NCI-H146 (cell line): Measurements from ENCODE around the gene GNPTG.

Source experiments
- DNase-seq: peaks from one replicate; lab custom pipeline; 2025; lab: John Stamatoyannopoulos, UW

Gene GNPTG

DNA sequence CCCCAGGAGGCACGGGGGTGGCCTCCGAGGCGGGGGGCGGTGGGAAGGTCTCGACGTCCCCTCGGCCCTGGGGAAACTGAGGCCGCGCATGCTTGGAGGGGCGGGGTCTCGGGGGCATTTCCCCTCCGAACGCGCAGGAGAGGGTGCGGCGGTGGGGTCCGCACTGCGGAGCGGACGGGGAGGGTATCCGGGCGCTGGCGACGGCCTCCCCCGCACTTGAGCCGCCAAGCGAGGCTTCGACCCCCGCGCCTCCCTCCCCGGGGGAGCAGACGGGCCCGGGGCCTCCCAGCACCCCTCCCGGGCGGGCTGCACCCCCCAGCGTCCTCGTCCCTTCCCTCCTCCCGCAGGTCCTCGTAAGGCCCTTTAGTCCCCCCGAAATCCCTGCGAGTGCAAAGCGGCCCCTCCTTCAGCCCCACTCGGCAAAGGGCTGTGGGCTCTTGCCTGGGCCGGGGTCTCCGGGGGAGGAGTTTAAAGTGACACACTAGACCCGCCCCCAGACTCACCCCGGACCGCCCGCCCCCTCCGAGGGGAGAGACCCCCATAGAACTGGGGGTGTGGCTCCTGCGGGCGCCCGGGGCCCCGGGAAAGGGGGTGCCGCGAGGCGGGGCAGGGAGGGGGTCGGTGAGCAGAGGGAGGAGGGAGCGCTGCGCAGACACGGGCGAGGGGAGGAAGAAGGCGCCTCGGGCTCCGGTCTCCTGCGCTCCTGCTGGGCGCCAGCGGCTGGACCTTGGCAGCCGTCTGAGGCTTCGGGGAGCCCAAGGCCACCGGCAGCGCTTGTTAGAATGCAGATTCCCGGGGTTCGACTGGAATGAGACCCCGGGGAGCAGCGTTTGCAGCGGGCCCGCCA, 17.7 kb upstream of the GNPTG start:
- DNase-seq: peak; percentile 27

DNA sequence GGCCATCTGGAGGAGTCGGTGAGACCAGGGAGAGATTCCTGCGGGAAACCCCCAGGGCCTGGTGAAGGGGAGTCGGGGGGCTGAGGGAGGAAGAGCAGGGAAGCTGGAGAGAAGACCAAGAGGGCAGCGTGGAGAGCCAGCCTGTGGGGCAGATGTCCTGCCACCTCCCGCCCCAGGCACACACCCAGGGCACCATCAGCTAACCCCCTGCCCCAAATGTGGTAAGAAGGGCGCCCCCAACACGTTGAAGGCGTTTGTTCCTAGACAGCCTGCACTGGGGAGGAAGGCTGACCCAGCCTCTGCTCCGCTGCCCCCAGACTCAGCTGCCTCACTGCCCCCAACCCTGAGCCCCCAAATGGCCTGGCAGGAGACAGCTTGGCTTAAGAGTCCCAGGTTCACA, 17.0 kb upstream of the GNPTG start:
- no peak for DNase-seq

DNA sequence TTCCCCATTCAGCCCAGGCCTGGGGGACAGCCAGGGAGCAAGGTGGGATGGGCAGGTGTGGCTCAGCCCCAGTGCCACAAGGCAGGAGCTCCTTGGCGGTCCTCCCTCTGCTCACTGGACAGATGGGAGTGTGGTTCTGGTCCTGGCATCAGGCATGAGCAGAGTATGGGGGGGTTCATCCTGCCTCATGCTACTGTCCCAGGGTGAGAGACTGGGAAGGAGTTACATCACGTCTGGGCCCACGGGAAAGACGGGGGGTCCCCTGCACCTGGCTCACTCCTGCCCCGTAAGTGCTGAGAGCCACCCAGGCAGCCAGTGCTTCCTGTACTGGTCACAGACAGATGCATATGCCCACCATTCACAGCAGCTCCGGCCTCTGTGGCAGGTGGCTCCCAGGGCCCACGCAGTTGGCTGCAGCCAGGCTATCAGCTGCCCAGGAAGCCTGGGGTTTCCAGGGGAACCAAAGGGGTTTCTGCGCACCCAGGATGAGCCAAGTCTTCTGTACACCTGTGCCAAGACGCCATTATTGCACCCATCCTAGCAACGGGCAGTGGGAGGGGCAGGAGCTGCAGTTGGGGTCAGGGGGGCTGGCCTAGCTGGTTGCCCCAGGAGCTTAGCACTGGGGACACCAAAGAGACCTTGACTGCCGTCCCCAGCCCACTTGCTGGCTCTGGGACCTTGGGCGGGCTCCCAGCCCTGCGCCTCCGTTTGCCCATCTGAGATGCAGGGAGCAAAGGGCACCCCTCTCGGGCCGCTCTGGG, 16.3 kb upstream of the GNPTG start:
- DNase-seq: peak; percentile 72

DNA sequence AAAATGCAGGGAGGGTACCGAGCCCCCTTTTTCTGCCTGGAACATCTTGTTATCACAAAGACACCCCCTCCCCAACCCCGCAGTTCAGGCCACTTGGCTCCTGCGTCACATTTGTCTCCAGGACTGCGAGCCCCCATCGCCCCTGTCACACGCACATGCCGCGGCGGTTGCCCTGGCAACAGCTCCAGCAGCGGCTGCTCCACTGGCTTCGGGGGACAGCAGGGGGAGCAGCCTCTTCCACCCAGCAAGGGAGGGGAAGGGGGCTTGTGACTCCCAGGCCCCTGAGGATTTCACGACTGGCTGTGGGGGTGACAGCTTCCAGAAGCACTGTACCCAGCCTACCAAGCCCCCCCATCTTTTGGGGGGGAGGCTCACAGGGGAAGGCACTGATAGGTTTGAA, 15.7 kb upstream of the GNPTG start:
- DNase-seq: peak; percentile 50

DNA sequence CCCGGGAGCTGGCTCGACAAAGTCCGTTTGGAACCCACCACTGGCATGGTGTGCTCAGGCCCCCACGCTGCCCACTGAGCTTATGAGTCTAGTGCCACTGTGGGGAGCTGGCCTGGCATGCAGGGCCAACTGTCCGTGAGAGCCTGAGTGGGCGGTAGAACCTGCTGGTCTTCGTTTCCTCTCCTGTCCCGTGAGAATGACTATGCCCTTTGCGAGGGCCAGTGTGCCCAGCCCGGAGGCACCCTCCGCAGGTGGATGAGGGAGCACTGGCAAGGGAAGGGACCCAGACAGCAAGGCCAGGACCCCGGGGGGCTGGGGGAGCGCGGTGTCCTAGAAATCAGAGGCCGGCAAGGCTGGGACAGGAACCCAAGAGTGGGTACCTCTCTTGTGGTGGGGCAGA, 15.1 kb upstream of the GNPTG start:
- no peak for DNase-seq

DNA sequence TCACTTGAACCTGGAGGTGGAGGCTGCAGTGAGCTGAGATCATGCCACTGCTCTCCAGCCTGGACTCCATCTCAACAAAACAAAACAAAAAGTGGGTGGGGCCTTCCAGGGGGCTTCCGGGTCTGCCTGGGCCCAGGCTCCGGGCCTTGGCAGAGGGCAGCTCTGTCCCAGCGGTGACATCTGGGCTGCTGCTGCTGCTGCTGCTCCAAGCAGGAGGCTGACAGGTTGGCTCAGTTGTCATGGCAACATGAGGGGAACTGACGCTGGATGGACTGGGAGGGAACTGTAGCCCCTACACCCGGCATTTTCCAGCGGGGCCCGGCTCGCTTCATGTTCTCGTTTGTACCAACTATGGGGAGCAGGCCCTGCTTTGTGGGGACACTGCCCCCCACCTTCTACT, 14.2 kb upstream of the GNPTG start:
- peak; percentile 24 for DNase-seq

DNA sequence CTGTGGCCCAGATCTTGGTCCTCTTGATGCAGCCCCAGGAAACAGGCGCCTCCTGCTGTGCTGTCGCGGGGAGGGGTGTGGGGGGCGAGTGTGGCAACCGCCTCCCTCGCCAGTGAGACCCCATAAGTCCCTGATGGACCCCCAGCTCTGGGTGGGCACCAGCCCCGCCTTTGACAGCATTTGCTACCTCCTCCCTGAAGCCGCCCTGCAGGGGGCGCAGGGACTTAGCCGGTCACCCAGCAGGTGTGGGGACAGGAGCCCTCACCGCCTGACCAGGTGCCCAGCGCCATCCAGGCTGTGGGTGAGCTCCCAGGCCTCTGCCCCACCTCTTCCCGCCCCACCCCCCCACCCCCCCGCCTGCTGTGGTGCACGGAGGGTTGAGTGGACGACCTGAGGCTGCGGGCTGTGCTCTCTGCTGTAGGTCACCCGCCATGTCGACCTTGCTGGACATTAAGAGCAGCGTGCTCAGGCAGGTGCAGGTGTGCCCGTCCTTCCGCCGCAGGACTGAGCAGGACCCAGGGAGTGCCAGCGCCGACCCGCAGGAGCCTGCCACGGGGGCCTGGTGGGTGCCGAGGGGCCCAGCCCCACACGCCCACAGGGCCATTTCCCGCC, 13.5 kb upstream of the GNPTG start:
- peak; percentile 81 for DNase-seq

DNA sequence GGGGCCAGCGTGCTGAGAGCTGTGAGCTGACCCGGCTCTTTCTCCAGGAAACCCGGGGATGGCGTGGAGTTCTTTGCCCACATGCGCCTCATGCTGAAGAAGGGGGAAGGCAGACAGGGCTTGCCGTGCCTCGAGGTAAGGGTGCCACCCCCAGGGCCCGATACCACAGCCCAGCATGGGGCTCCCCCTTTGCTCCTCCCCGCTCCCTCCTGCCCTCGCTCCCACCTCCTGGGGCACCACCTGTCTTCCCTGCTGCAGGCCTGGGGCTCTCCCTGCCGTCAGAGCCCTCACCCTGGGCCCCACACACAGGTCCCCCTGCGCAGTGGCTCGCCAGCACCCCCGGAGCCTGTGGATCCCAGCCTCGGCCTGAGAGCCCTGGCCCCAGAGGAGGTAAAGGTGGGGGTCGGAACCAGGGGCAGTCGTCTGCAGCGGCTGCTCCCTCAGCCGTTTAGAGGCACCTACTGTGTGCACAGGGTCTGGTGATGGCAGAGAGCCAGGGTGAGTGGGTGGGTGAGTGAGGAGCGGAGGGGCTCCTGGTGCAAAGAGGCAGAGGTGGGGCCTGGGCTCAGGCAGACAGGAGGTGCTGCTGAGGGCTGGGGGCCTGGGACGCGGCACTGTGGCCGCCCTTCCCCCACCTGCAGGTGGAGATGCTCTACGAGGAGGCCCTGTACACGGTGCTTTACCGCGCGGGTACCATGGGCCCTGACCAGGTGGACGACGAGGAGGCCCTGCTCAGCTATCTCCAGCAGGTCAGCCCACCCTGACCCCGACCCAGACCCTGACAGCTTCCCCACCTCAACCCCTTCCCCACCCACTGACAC, 12.7 kb upstream of the GNPTG start:
- DNase-seq: no peak

DNA sequence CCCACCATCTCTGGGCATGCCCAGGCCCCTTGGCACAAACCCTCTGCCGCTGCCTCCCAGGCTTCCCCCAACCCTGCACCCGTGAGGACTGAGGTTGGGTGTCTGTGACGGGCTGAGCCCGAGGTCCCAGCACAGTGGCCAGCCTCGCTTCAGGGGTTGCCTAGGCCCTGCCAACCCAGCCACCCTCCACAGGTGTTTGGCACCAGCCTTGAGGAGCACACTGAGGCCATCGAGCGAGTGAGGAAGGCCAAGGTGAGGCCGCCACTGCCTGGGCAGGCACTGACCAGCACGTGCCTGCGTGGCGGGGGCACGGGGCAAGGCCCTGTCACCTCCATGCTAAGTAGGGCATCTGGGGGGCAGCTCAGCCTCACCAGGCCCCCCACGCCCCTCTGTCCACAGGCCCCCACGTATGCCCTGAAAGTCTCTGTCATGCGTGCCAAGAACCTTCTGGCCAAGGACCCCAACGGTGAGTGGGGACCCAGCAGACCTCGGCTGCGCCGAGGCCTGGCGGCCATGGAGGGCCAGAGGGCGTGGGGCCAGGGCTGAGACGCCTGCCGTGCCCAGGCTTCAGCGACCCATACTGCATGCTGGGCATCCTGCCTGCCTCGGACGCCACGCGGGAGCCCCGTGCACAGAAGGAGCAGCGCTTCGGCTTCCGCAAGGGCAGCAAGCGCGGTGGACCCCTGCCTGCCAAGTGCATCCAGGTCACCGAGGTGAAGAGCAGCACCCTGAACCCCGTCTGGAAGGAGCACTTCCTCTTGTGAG, 10.8 kb upstream of the GNPTG start:
- no peak for DNase-seq

DNA sequence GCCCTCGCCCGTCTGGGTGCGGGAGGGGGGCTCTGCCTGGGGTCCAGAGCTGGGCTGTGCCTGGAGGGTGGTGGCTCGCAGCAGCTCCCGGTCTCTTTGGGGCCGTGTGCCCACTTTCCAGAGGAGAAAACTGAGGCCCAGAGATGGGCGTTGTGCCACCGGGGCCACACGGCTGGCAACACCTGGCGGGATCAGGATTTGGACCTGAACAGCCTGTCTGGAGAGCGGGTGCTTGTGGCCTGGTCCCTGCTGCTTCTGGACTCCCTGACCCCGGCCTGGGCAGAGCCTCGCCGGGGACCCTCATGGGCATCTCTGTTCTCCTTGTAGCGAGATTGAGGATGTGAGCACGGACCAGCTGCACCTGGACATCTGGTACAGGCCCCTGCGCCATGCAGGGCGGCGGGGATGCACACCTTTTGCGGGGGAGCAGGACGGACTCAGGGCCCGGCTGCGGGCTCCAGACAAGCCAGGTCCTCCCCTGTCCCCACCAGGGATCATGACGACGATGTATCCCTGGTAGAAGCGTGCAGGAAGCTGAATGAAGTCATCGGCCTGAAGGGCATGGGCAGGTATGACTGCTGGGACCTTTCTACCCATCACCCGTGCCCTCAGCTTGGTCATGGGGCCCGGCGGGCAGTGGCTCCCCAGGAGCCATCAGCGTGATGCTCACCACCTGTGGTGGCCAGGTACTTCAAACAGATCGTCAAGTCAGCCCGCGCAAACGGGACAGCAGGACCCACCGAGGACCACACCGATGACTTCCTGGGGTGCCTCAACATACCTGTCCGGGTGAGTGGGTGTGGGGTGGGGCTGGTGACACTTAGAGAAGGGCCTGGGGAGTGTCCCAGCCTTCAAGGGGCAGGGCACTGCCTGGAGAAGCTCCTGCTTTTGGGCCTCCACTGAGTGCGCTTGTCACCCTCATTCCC, 10.0 kb upstream of the GNPTG start:
- peak; percentile 28 for DNase-seq

DNA sequence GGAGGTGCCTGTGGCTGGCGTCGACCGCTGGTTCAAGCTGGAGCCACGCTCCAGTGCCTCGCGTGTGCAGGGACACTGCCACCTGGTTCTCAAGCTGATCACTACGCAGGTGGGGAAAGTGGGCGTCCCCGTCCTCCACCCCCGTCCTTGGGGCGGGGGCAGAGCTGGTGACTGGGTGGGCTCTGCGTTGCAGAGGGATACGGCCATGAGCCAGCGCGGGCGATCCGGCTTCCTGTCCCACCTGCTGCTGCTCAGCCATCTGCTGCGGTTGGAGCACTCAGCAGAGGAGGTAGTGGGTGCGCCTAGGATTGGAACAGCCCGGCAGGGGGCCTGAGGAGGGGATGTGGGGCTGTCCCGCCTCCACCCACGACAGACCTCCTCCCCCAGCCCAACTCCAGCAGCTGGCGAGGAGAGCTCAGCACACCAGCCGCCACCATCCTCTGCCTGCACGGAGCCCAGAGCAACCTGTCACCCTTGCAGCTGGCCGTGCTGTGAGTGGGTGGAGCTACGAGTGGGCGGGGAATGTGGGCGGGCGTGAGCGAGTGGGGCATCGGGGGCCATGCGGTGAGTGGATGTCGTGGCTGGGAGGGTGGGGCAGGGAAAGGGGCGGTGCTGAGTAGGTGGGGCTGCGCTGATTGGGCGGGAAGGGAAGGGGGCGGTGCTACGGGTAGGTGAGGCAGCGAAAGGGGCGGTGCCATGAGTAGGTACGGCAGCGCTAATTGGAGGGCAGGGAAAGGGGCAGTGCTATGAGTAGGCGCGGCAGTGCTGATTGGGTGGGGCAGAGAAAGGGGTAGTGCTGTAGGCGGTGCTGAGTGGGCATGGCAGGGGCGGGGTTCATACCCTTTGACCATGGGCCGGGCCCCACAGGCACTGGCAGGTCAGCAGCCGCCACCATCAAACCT, 9.0 kb upstream of the GNPTG start:
- DNase-seq: peak; percentile 100

DNA sequence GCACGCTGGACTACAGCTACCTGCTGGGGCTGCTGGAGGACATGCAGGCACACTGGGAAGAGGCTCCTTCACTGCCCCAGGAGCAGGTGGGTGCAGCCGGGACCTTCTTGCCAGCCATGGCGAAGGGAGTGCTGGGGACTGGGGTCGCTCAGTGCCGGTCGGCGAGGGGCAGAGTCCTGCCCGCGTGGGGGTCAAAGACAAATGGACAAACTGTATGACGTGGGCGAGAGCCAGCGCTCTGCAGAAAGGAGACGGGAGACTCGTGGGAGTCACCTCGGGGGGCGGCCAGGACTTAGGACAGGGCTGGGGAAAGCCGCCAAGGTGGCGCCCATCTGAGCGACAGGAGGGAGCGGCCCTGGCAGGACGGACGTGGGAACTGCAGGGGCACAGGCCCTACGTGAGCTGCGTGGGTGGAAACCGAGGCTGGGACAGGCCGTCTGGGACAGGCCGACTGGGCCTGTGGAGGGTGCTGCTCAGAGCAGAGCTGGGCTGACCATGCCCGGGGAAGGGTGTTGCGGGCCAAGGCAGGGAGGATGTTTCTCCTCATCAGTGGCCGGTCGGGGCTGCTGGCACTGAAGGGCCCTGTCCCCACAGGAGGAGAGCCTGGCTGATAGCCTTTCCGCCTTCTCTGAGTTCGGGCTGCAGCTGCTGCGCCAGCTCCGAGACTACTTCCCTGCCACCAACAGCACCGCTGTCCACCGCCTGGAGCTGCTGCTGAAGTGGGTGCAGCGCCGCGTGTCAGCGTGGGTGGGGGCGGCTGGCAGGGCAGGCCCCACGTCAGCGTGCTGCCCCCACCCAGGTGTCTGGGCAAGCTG, 8.1 kb upstream of the GNPTG start:
- DNase-seq: no peak

DNA sequence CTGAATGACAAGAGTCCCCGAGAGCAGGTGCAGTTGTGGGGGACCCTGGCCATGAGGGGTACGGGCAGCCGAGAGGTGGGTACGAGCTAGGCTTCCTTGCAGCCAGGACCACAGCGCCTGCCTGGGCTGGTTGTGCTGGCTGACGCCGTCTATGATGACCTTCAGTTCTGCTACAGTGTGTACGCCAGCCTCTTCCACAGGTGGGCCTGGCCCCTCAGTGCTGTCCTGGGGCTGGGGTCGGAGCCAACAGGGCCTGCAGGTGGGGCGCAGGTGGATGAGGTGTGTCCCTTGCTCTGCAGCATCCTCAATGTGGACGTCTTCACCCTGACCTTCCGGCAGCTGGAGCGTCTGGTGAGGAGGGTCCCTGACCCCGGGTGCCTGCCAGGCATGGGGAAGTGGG, 7.2 kb upstream of the GNPTG start:
- DNase-seq: no peak

DNA sequence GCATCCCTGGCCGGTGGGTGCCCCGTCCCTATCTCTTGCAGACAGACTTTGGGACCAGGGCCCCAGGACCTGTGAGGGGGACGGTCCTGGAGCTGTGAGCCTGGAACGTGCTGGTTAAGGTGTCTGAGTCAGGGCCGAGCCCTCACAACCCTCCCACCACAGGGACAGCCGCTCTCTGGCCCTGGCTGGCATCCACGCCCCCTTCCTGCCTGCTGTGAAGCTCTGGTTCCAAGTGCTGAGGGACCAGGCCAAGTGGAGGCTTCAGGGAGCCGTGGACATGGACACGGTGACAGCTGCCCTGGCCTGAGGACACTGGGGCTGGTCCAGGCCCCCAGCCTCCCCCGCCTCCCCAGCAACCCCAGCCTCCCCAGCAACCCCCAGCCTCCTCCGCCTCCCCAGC, 6.6 kb upstream of the GNPTG start:
- DNase-seq: no peak

DNA sequence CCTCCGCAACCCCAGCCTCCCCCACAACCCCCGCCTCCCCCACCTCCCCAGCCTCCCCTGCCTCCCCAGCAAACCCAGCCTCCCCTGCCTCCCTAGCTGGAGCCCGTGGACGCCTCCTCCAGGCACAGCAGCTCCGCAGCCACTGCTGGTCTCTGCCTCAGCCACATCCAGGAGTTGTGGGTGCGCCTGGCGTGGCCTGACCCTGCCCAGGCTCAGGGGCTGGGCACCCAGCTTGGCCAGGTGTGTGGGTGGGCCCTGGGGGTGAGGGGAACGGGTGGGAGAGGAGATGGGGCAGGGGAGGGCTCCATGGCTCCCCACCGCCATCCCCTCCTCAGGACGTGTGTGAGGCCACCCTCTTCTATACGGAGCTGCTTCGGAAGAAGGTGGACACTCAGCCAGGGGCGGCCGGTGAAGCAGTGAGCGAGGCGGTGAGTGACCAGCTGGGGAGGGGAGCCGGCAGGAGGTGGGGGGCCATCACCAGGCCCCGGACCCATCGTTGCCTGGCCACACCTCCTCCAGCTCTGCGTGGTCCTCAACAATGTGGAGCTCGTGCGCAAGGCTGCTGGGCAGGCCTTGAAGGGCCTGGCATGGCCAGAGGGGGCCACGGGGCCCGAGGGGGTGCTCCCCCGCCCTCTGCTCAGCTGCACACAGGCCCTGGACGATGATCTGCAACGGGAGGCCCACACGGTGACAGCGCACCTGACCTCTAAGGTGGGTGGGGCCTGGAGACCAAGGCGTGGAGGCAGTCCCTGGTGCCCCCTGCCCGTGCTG, 5.9 kb upstream of the GNPTG start:
- no peak for DNase-seq

DNA sequence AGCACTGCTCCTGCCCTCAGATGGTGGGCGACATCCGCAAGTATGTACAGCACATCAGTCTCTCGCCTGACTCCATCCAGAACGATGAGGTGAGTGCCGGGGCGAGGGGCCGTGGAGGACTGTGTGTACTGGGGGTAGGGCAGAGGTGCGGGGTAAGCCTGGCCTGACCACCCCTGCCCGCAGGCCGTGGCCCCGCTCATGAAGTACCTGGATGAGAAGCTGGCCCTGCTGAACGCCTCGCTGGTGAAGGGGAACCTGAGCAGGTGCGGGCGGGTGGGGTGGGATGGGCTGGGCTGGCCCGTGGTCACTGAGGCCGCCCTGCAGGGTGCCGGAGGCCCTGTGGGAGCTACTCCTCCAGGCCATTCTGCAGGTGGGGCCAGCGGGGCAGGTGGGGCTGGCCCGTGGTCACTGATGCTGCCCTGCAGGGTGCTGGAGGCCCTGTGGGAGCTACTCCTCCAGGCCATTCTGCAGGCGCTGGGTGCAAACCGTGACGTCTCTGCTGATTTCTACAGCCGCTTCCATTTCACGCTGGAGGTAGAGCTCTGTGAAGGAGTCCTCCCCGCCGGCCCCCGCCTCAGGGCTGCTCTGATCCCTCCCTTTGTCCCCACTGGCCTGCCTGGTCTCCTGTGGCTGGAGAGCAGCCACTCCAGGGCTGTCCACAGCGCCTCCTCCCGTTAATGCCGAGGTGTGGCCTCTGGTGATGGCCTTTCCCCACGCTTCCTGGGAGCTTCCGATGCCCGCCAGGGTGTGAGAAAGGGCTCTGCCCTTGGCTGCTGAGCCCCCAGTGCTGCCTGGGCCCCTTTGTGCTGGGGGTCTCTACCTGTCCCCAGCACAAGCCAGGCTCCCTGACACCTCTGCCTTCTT, 5.1 kb upstream of the GNPTG start:
- DNase-seq: peak; percentile 63
